GM18909 (cell line): Measurements from ENCODE around the gene KCNN3.
A peak's percentile ranks its signal among the peaks of the same experiment; 100 is the strongest.

ENCODE experiments used
- ATAC-seq: cut with Tn5 transposase; IDR thresholded peaks from one replicate; pipeline ENCODE4 v1.9.1; 2021; ENCODE audit warnings: mild to moderate bottlenecking; ENCODE audit not compliant: unreplicated experiment, poor library complexity

The KCNN3 gene

DNA sequence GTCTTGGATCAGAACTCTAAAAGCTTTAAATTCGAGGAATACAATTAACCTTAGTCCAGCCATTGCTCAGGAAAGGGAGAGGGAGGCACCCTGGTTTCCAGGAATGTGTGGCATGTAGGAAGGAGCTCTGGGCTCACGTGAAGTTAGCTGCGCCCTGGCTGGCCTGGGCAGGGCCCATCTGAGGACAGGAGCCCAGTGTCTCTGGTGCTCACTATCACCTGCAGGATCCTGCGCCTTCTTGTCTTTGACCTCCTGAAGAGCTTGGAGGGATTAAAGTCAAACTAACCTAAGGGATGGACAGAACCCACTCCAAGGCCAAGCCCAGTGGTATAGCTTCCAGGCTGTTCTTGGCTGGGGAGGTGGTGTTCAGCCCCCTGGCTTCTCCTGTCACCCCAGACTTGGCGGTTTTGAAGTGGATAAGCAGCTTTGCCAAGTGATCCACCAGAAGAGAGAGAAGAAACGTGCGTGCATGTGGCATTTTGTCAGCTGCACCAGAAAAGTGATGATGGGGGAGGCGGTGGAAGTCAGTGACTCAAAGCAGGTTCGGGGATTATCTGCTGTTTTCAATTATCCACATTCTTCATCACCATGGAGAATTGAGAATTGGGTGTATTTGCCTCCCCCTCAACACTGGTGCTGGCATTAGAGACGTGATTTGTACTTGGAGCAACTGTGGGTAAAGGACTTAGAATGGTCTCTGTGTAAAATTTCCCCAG lies 11.9 kb upstream of the KCNN3 start:
- ATAC-seq: no peak

DNA sequence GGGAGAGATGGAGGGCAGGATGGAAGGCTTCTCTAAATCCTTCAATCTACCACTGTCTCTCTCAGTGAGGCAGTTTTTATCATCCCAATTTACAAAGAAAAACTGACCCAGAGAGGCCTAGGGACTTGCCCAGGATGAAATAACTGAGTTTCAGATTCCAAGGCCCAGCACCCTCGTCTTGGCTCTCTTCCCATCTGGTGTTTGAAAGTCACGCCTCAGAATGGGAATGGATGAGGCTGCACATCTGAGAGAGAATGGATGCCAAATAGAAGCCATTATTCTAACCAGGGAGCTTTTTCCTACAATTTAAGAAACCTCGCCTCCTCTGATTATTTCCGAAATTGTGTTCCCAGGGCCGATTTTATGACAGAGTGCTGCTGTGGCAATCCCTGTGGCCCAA lies 10.6 kb upstream of the KCNN3 start:
- ATAC-seq: no peak

DNA sequence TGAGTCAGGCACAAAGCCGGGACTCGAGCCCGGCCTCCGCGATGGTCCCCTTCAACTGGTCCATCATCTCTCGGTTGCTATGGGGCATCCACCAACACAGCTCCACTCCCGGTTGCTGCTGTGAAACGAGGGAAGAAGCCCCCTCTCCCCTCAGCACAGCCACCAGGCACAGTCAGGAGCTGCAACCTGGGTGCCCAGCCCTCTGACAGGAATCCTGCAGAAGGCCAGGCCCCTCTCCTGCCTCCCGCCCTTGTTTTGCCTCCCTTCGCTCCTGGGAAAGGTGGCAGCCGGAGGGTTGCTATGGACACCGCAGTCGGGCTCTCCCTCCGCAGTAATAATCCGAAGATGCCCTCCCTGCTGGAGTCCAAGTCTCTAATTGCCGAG lies 8.9 kb upstream of the KCNN3 start:
- no peak for ATAC-seq

DNA sequence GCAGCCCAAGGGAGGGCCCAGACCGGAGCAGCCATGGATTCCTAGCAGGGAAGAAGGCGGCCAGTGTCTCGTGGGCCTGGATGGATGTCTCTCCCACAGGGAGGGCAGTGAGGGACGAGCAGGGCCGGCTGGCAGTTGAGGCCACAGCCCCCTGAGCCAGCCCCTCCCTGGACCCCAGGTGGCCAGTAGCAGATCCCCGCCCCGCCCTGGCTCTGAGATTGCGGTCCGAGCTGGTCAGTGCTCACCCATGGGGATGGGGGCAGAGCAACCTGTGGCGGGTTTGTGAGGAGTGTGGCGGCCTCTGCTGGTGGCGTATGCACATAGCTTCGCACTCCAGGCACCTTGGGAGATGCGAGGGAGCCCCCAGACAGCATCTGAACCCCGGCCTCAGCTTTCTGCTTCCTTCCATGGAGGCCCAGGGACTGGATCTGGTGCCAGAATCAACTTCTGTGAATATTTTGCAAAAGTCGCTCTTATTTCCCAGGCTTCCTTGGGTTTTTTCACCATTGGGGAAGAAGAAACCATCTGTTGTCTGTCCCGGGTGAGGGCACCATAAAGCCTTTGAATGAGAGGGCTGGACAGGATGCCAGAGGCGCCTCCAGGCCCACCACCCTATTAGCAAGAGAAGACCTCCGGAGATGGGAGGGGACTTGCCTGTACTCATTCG lies 8.4 kb upstream of the KCNN3 start:
- ATAC-seq: peak; percentile 65

DNA sequence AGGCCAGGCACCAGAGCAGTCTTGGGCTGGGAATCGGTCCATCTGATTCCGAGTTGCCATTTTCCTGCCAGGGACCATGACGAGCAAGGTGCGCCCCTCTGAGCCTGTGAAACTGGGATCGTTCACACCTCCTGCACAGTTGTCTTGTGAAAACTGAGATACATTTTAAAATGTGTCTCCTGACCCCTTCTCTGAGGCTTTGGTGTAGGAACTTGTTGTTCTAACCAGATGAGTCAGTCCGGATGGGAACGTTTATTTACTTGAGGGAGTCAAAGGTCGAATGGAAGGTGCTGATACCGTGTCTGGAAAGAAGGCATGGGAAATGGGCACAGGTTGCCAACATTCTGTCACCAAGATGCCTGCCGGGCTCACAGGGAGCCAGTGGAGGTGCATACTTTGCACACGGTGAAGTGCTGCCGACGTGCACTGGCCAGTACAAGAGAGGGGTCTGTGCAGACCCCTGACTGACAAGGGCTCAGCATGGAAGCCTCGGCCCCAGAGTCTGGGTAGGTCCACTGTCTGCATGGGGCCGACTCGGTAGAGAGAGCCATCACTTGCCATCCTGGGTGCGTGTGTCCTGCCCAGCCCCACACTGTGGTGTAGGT lies 7.4 kb upstream of the KCNN3 start:
- no peak for ATAC-seq

DNA sequence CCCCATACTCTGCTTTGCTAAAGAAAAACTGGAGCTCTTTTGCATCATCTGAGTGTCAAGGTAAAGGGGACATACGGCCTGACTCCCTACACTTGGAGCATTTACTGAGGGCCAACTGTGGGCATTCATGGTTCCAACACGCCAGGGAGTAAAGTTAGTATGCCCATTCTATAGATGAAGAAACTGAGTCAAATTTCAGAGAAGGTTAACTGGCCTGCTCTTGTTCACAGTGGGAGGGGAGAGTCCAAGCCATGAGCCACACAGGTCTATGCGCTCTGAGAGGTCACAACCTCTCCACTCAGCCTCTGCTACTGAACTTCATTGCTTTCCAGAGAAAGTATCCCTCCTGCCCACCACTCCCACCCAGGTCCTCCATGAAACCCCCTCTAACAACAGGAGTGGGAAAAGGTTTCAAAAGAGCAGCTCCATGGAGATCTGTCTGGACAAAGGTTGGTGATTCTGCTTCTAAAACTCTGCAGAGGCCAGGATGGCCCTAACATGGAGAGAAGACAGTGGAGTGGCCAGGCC lies 6.8 kb upstream of the KCNN3 start:
- ATAC-seq: no peak

DNA sequence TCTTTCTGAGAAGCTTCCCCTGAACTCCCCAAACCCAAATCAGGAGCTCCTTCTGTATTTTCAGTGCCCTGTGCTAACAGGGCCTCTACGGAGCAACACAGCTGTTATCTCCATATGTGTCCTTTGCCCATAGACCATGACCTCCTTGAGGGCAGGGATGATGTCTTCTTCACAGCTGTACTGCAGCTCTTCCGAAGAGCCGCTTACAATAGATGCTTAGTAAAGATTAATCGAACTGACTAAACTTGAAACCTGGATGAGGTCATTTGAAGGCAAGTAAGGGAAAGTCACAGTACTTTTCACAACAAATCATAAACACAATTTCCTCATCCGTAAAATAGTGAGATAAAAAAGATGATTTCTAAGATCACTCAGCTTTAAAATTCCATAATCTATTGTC lies 4.4 kb upstream of the KCNN3 start:
- ATAC-seq: no peak

DNA sequence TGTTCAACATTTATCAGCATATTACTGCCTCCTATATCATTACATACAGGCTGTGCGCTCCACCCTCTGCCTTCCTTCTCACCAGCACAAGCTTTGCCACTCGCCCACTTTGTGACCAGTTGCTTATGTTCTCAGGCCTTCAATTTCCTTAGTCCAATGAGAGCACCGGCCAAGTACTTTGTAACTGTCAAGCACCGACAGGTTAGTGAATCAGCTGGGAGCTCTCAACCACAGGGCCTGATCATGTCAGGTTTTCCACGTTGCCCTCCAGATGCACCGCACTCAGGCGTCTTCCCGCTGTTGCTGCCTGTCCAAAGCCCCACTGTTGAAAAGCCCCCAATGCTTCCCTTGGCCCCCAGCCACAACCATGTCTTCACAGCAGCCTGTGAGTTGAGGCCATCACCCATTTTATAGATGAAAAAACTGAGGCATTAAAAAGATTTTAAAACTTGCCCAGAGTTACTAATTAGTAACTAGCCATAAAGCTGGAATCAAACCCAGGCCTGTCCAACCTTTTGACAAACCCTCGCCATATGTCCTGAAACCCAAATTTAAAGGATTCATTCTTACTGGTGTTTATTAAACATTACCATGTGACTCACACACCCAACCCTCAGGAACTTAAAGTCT lies 3.4 kb upstream of the KCNN3 start:
- ATAC-seq: no peak

DNA sequence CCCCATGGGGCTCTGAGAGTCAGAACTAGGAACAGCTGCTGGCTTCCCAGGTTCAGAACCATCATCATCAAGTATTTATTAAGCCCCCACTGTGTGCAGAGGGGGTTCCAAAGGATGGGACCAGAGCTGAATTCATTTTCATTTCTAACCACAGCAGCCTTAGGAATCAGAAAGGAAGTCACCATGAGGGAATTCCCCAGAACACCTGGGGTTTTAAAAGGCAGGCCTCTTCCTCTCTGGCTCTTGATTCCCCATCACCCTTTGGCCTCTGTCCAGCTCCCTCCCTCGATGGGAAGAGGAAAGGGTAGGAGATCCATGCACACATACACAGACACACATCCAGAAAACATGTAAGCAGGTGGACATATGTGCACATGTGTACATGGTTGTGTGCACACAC lies 1.3 kb upstream of the KCNN3 start:
- ATAC-seq: no peak

DNA sequence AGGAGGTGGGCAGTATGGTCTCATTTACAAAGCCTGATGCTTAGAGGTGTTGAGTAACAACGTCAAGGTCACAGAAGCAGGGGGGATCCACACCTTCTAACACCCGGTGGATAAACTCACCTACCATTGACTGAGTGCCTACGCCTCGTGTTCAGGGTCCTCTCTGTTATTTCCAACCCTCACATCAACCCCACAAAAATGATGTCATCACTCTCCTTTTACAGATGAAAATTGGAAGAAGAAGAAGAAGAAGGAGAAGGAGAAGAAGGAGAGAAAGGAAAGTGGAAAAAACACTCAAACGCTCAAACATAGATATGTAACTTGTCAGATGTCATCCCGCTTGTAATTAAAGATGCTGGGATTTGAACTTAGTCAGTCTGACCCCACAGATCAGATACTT lies 653 bp upstream of the KCNN3 start:
- ATAC-seq: no peak

DNA sequence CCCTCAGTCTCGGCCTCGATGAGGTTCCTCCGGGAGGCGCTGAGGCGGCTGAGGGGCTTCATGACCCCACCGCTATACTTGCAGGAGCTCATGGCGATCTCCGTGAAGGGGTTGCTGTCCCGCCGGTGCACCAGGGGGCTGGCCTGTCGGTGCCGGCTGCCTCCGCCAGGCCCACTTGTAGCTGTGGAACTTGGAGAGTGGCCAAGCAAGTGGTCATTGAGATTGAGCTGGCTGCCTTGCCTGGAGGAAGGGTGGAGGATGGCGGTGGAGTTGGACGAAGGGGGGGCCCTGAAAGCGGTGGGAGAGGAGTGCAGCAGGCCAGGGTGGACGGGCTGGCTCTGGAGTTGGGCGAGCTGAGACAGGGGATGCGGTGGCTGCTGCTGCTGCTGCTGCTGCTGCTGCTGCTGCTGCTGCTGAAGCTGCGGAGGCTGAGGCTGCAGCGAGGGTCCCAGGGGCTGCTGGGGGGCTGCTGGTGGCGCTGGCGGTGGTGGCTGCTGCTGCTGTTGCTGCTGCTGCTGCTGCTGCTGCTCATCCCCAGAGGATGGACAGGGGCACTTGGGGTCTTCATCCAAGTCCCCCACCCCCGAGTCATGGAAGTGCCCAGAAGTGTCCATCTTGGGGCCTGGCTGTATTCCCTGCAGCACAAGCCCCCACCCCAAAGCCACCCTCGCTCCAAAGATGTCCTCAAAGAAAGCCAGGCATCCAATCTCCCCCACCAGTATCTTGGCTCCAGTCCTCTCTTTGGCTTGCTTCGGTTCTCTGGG lies 548 bp downstream of the KCNN3 start:
- ATAC-seq: peak; percentile 4

DNA sequence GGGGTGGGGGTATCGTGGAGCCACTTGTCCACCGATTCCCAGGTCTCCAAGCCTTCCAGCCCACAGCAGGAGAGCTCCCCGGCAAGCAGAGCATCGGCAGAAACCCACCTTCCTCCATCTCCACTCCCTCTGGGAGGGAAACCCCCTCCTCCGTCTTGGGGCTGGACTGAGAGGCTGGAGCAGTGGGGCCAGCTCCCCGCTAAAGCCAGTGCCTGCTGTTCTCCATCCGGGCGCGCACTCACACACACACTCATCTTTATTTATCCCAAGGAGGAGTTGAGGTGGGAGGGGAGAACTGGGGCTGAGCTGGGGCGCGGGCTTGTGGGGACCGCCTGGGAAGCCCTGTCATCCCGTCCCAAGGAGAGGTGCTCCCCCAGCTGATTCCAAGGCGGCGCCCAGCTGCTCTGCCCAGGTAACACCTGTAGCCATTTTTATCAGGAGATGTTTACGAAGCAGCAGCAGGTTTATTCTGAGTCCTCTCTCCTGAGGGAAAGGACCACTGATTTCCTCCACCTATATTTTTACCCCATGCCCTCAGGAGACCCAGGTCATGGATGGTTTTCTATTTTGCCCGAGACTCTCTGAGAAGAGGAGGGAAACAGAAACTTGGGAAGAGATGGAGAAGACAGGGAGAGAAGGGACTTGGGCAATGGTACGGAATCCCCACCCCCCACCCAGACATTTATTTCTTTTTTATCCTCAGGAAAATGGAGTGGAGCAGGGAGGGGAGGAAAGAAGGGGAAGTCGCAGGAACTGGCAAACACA lies 2.1 kb downstream of the KCNN3 start:
- no peak for ATAC-seq

DNA sequence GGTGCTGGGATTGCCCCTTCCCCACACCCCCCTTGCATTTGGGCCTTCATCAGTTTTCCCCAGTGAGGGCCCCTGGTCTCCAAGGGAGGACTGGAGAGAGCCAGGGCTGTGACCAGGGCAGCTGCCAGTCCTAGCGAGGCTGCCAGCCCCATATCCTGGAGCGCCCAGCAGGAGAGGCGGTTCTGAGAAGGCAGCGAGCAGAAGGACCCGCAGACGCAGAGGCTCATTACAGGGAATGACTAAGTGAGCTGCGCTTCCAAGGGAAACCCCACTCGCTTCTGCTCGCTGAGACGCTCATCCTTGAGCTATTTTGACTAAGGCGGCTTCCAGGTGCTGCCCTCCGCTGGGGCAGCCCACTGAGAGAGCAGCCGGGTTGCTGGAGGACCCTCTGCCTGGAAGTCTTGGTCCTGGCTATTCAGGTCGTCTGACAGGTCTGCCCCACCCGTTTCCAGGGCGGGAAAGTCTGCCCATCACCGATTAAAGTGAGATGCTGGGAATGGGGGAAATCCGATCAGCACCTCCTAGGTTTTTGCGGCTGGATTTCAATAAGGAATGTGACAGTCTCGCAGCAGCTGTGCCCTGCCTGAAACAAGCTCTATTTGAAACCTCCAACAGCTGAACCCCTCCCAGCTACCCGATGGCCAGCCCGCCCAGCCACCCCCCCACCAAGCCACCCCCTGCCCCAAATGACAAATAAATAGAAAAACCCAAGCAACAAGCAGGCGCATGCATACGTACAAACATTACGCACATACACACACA lies 2.8 kb downstream of the KCNN3 start:
- no peak for ATAC-seq

DNA sequence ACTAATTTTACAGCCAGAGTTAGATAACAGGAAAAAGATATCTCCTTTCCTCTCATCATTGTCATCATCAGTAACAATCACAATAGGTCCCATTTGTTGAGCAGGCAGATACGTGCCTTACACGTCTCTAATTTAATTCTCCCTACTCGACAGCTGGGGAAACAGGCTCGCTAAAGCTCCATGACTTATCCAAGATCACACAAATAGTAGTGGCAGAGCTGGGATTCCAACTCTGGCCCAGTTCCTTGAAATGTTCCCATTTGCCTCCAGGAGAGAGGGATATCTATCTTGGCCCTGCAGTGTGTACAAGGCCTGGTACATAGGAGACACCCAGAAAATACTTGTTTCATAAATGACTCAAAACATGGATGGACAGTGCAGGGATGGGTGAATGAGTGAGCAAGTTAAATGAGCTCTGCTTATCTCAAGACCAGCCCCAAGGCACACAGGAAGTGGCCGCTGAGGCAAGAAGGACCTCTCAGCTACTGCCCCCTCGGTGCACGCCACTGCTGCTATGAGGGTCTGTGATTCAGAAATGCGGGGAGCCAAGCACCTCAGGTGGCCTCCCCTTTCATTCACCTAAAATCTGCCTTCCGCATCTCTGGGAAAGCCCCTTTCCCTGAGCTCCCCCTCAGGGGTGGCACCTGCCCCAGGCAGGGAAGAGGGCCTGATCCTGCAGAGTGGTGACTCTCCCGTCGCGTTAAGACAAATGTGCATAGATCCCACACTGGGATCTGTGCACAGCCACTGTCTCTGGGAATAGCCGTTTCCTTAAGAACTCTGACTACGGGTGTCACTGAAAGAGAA lies 3.6 kb downstream of the KCNN3 start:
- ATAC-seq: no peak

DNA sequence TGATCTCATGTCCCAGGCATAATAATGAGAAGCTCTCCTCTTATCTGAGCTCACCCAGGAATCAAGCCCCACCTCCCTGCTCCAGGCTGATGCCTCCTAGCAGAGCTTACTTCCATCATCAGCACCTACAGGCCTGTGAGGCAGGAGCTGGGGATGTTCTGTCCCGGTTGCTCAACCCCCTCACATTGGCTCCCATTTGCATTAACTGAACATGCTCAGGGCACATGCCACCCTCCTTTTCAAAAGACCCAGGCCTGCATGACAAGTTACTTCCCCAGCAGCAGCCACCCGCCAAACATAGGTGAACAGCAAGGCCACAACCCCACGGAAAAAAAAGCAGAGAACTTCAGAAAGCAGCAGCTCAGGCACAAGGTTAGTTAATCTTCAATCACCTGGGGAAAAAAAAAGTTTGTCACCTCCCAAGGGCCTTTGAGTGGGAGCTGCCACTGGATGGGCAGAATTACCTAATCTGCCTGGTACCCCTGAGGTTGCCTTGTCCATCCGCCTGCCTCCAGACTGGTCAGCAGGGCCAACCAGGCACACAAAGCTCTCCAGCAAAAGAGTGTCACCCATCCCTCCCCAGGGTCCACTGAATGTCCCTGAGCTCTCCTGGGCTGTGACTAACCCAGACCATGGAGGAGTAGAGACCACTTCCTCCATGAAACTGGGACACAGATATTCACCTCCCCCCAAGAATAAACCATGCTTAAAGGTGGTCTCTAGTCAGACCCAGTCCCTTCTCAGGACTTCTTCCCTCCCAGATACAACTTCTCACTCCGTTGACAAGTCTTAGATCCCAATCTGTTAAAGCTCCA lies 4.4 kb downstream of the KCNN3 start:
- ATAC-seq: no peak

DNA sequence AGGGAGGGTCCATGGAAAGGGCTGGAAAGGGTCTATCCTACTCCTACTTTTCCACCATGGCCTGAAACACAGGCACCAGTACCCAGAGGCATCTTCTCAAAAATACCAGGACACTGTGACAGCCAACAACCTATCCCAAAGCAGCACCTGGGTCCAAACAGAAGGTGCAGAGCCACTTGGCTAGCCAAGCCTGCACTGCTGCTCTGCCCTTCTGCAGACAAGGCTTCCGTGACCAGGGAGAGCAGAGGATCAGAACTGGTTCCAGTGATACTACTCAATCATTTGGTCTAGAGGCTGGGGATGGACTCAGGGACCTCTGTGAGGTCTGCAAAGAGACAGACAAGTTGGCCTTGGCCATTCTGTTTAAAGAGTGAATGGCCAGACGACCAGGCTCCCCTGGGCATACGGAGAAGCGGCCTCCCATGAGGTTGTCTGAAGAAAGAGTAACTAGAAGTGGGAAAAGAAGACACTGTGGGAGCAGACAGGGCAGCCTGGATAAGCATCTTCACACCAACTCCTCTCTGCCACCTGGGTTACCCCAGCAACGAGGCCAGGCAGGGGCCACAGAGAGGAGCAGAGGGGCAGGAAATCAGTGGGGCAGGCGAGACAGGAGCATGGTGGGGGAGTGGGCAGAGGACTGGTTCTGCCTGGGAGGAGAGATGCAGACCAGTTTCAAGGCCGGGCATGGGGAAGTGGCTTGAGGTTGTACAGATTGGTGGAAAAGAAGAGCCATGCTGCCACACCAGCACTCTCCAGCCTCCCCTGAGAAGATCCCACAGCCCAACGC lies 5.7 kb downstream of the KCNN3 start:
- no peak for ATAC-seq
